DOHH2 (cell line): Measurements from ENCODE around the gene USP20.

ENCODE experiments used
- H3F3A ChIP-seq: fragments of 200-600 bp; sonication (generic), shearing (Covaris generic); 2 replicates; pipeline ENCODE4 v1.6.0; 2016; ENCODE audit warnings: antibody characterized with exemption, mild to moderate bottlenecking; ENCODE audit not compliant: control insufficient read depth, insufficient read depth
- H3K27ac ChIP-seq: fragments of 200-600 bp; sonication (generic); 2 replicates; pipeline ENCODE4 v1.5.1; 2014; ENCODE audit warnings: low read depth, mild to moderate bottlenecking, low read length, moderate library complexity
- H3K27me3 ChIP-seq: fragments of 200-600 bp; sonication (generic); 2 replicates; pipeline ENCODE4 v1.6.1; 2014; ENCODE audit warnings: mild to moderate bottlenecking, low read length, mixed read lengths; ENCODE audit not compliant: control insufficient read depth
- H3K36me3 ChIP-seq: fragments of 200-600 bp; sonication (generic); 2 replicates; pipeline ENCODE4 v1.6.1; 2014; ENCODE audit warnings: mild to moderate bottlenecking, low read length, moderate library complexity, mixed read lengths; ENCODE audit not compliant: control insufficient read depth
- H3K4me1 ChIP-seq: fragments of 200-600 bp; sonication (generic); 2 replicates; pipeline ENCODE4 v1.6.1; 2014; ENCODE audit warnings: mild to moderate bottlenecking, low read length, mixed read lengths; ENCODE audit not compliant: control insufficient read depth
- H3K4me2 ChIP-seq: fragments of 200-600 bp; sonication (generic); 2 replicates; pipeline ENCODE4 v1.6.0; 2014; ENCODE audit warnings: mild to moderate bottlenecking, low read length, moderate library complexity
- H3K4me3 ChIP-seq: fragments of 200-600 bp; sonication (generic); 2 replicates; pipeline ENCODE4 v1.5.1; 2014; ENCODE audit warnings: mild to moderate bottlenecking, low read length, mixed read lengths
- H3K79me2 ChIP-seq: fragments of 200-600 bp; sonication (generic); 2 replicates; pipeline ENCODE4 v1.6.1; 2014; ENCODE audit warnings: mild to moderate bottlenecking, low read length, mixed read lengths; ENCODE audit not compliant: control insufficient read depth
- H3K9me2 ChIP-seq: fragments of 200-600 bp; sonication (generic); replicated peaks from 2 replicates; pipeline ENCODE4 v1.6.1; 2014; ENCODE audit warnings: mild to moderate bottlenecking, low read length, mixed read lengths; ENCODE audit not compliant: control insufficient read depth
- H3K9me3 ChIP-seq: fragments of 200-600 bp; sonication (generic); 2 replicates; pipeline ENCODE4 v1.6.1; 2014; ENCODE audit warnings: antibody characterized with exemption, low read length, mixed read lengths; ENCODE audit not compliant: control insufficient read depth, insufficient read depth
- H4K20me1 ChIP-seq: fragments of 200-600 bp; sonication (generic); 2 replicates; pipeline ENCODE4 v1.6.0; 2014; ENCODE audit warnings: low read depth, mild to moderate bottlenecking, antibody characterized with exemption, low read length, moderate library complexity; ENCODE audit not compliant: control insufficient read depth, insufficient read depth
- CTCF ChIP-seq: fragments of 200-600 bp; sonication (generic); IDR thresholded peaks from one replicate; pipeline ENCODE4 v1.5.1; 2014; ENCODE audit warnings: antibody characterized with exemption, mild to moderate bottlenecking, low read depth, low read length; ENCODE audit not compliant: poor library complexity, severe bottlenecking
- EZH2phosphoT487 ChIP-seq: fragments of 200-600 bp; sonication (generic); IDR thresholded peaks from 2 replicates; pipeline ENCODE4 v1.6.1; 2017; ENCODE audit warnings: borderline replicate concordance, mild to moderate bottlenecking, antibody characterized with exemption, low read length, moderate library complexity, mixed read lengths

The USP20 gene

GRCh38 chr9:129812385-129812784, 22.9 kb upstream of the USP20 start:
- Histone ChIP-seq H4K20me1 (no peaks in the 10 kb centered on the region), H3K79me2 (0 out of 2 replicates have a peak, but pooled peaks cover 4% of the 10 kb centered on the region), H3K36me3 (peaks cover 71% of the 10 kb centered on the region), H3F3A (no peaks in the 10 kb centered on the region), H3K9me2 (no peaks in the 10 kb centered on the region), H3K4me3 (no peak overlapping the region), H3K27me3 (no peaks in the 10 kb centered on the region), H3K9me3 (no peaks in the 10 kb centered on the region), H3K4me1 (0 out of 2 replicates have a peak, but pooled peaks cover 2% of the 10 kb centered on the region), H3K4me2 (no peak overlapping the region), H3K27ac (no peak overlapping the region)
- TF ChIP-seq EZH2phosphoT487: no peak
- no peak for TF ChIP-seq CTCF

- TF ChIP-seq CTCF (no peak), EZH2phosphoT487 (no peak)
- no peaks in the 10 kb centered on the region for H3F3A ChIP-seq
- H3K4me1 ChIP-seq: 0 out of 2 replicates have a peak, but pooled peaks cover 2% of the 10 kb centered on the region
- 0 out of 2 replicates have a peak, but pooled peaks cover 4% of the 10 kb centered on the region for H3K79me2 ChIP-seq
- H3K27me3 ChIP-seq: no peaks in the 10 kb centered on the region
- H4K20me1 ChIP-seq: no peaks in the 10 kb centered on the region
- H3K9me2 ChIP-seq: no peaks in the 10 kb centered on the region
- no peak overlapping the region for H3K4me3 ChIP-seq
- peaks cover 78% of the 10 kb centered on the region for H3K36me3 ChIP-seq
- H3K4me2 ChIP-seq: no peak overlapping the region
- H3K27ac ChIP-seq: no peak overlapping the region
- no peaks in the 10 kb centered on the region for H3K9me3 ChIP-seq
These were observed 21.6 kb upstream of the USP20 start for GRCh38 chr9:129813661-129814060.

GRCh38 chr9:129814432-129815223, 20.6 kb upstream of the USP20 start:
- no peak overlapping the region for H3K27ac ChIP-seq
- no peaks in the 10 kb centered on the region for H4K20me1 ChIP-seq
- no peaks in the 10 kb centered on the region for H3K9me2 ChIP-seq
- H3K4me3 ChIP-seq: no peak overlapping the region
- H3K9me3 ChIP-seq: no peaks in the 10 kb centered on the region
- TF ChIP-seq EZH2phosphoT487: no peak
- TF ChIP-seq CTCF: no peak
- H3K79me2 ChIP-seq: 0 out of 2 replicates have a peak, but pooled peaks cover 4% of the 10 kb centered on the region
- H3K4me2 ChIP-seq: no peak overlapping the region
- H3F3A ChIP-seq: no peaks in the 10 kb centered on the region
- H3K4me1 ChIP-seq: no peaks in the 10 kb centered on the region
- no peaks in the 10 kb centered on the region for H3K27me3 ChIP-seq
- peaks cover 78% of the 10 kb centered on the region for H3K36me3 ChIP-seq
